H1 (cell line): Measurements from ENCODE around the gene PKP3.

Experiments used
- ATF3 ChIP-seq: IDR thresholded peaks from 2 replicates; pipeline ENCODE4 v1.6.1; 2011; ENCODE audit warnings: low read depth, mild to moderate bottlenecking, low read length; ENCODE audit not compliant: insufficient read depth
- CTCF ChIP-seq, 3 experiments: IDR thresholded peaks; 1 replicate in 2 of 3; 2 replicates in 1 of 3; pipeline versions ENCODE4 v1.5.1 to v1.6.1; 2011; ENCODE audit warnings: low read length in 3 of 3, mild to moderate bottlenecking in 3 of 3, inconsistent platforms in 2 of 3, low read depth in 1 of 3, moderate library complexity in 1 of 3; ENCODE audit not compliant: insufficient read depth in 1 of 3; ENCODE audit errors: control extremely low read depth in 1 of 3
- EP300 ChIP-seq, 2 experiments: IDR thresholded peaks; 1 replicate in 1 of 2; 2 replicates in 1 of 2; pipeline ENCODE4 v1.6.1; 2011 to 2012; ENCODE audit warnings: low read depth in 2 of 2, low read length in 2 of 2, mild to moderate bottlenecking in 2 of 2, borderline replicate concordance in 1 of 2, inconsistent platforms in 1 of 2, moderate library complexity in 1 of 2
- EZH2 ChIP-seq: fragments of 200-600 bp; sonication (generic); IDR thresholded peaks from 2 replicates; pipeline ENCODE4 v1.7.1; 2012; ENCODE audit warnings: low read depth, mild to moderate bottlenecking, moderate library complexity, low read length, inconsistent platforms; ENCODE audit not compliant: severe bottlenecking
- POLR2AphosphoS5 ChIP-seq: IDR thresholded peaks from 2 replicates; pipeline ENCODE4 v1.6.1; 2011; ENCODE audit warnings: low read depth, low read length
- SP1 ChIP-seq: IDR thresholded peaks from 2 replicates; pipeline ENCODE4 v1.6.1; 2011; ENCODE audit warnings: low read depth, low read length
- SRF ChIP-seq: IDR thresholded peaks from 2 replicates; pipeline ENCODE4 v1.6.1; 2011; ENCODE audit warnings: mild to moderate bottlenecking, low read depth, low read length, moderate library complexity
- TAF1 ChIP-seq: IDR thresholded peaks from 2 replicates; pipeline ENCODE4 v1.6.1; 2011; ENCODE audit warnings: mild to moderate bottlenecking, low read depth, low read length
- TCF12 ChIP-seq: IDR thresholded peaks from 2 replicates; pipeline ENCODE4 v1.6.1; 2011; ENCODE audit warnings: low read depth, mild to moderate bottlenecking, low read length
- USF2 ChIP-seq: IDR thresholded peaks from 2 replicates; pipeline ENCODE4 v1.6.1; 2011; ENCODE audit warnings: low read length, improper control_type of control experiment
- YY1 ChIP-seq: IDR thresholded peaks from 2 replicates; pipeline ENCODE4 v1.6.1; 2011; ENCODE audit warnings: low read depth, mild to moderate bottlenecking, low read length

GRCh38 chr11:371051-371450 is 23.0 kb upstream of the PKP3 start:
- TF ChIP-seq SRF (no peak), YY1 (no peak), CTCF (IDR thresholded peaks at IDR 0.05; ENCODE audit: control extremely low read depth in 1 of 3, insufficient read depth in 1 of 3, low read depth in 1 of 3, low read length in 3 of 3) (peak in 1 of 3 experiments; percentile 35; a peak in 2 of 4 replicates), USF2 (no peak), EZH2 (no peak), TAF1 (no peak), SP1 (no peak), ATF3 (no peak), POLR2AphosphoS5 (no peak), TCF12 (no peak), EP300 (IDR thresholded peaks at IDR 0.05; ENCODE audit: borderline replicate concordance in 1 of 2, low read depth in 2 of 2, low read length in 2 of 2) (no peak)
